GM19193 (cell line): ENCODE results near the gene ZNF750.

ENCODE experiments used
- POLR2A ChIP-seq: IDR thresholded peaks from 4 replicates; pipeline ENCODE4 v1.6.1; 2011; ENCODE audit not compliant: insufficient read depth, insufficient read length; ENCODE audit errors: extremely low read depth

ZNF750 gene

GRCh38 chr17:82835766-82836512, 3.9 kb downstream of the ZNF750 start:
- no peak for TF ChIP-seq POLR2A

- no peak for TF ChIP-seq POLR2A
Observed at GRCh38 chr17:82835122-82835521, 4.7 kb downstream of the ZNF750 start.

- TF ChIP-seq POLR2A: no peak
Observed at GRCh38 chr17:82832881-82833475, 6.8 kb downstream of the ZNF750 start.

- TF ChIP-seq POLR2A: no peak
Observed at GRCh38 chr17:82832411-82832810, 7.4 kb downstream of the ZNF750 start.

- TF ChIP-seq POLR2A: no peak
Observed at GRCh38 chr17:82831818-82832200, 8.0 kb downstream of the ZNF750 start.

GRCh38 chr17:82831041-82831817, 8.6 kb downstream of the ZNF750 start:
- TF ChIP-seq POLR2A: no peak

GRCh38 chr17:82830249-82830661, 9.6 kb downstream of the ZNF750 start:
- no peak for TF ChIP-seq POLR2A

- TF ChIP-seq POLR2A: no peak
Observed at GRCh38 chr17:82828875-82829487, 10.8 kb downstream of the ZNF750 start.

- TF ChIP-seq POLR2A: no peak
Observed at GRCh38 chr17:82826956-82827355, 12.9 kb downstream of the ZNF750 start.

GRCh38 chr17:82826211-82826610, 13.6 kb downstream of the ZNF750 start:
- no peak for TF ChIP-seq POLR2A

- no peak for TF ChIP-seq POLR2A
Observed at GRCh38 chr17:82825540-82826124, 14.2 kb downstream of the ZNF750 start.

- TF ChIP-seq POLR2A: no peak
Observed at GRCh38 chr17:82823004-82823403, 16.8 kb downstream of the ZNF750 start.

GRCh38 chr17:82822281-82822680, 17.5 kb downstream of the ZNF750 start:
- no peak for TF ChIP-seq POLR2A

- TF ChIP-seq POLR2A: no peak
Observed at GRCh38 chr17:82821554-82821953, 18.3 kb downstream of the ZNF750 start.
